CD4-positive, alpha-beta T cell (primary cell): ENCODE data around the gene ANKRD44. TPM values are rescaled to one million over a fixed set of nuclear protein-coding genes. Genes with fewer than 3 reads are reported as not detected.
A peak's percentile ranks its signal among the peaks of the same experiment; 100 is the strongest.

Source experiments
- ATAC-seq: fragments of 200-7000 bp; cut with Tn5 transposase; one replicate; pipeline ENCODE4 v1.10.0; 2022; ENCODE audit warnings: mild to moderate bottlenecking; ENCODE audit not compliant: poor library complexity
- CTCF ChIA-PET: fragments of 350-600 bp; sonication (Branson Sonifier 250); formaldehyde crosslinking; loops from one replicate; lab custom pipeline; 2021; ENCODE audit warnings: antibody characterized with exemption, inconsistent platforms; lab: Charles Lee
- POLR2A ChIA-PET: fragments of 350-600 bp; sonication (Branson Sonifier 250); formaldehyde crosslinking; loops from one replicate; lab custom pipeline; 2021; ENCODE audit warnings: antibody characterized with exemption, inconsistent platforms; lab: Charles Lee
- DNase-seq, 14 experiments: peaks; one replicate each; pipeline ENCODE4 v3.0.0-alpha.2; 2013 to 2020; ENCODE audit warnings: mixed read lengths in 2 of 14
- H3K27ac ChIP-seq, 2 donors: one replicate each; pipeline versions ENCODE4 v1.5.1 to v1.7.0; 2013; ENCODE audit warnings: low read length in 2 of 2, low read depth in 1 of 2, mild to moderate bottlenecking in 1 of 2
- H3K27me3 ChIP-seq, 2 experiments: 1 replicate in 1 of 2; 2 replicates in 1 of 2; pipeline versions ENCODE4 v1.6.1 to v1.7.0; 2013; ENCODE audit warnings: low read length in 2 of 2, control low read depth in 1 of 2, mild to moderate bottlenecking in 1 of 2, moderate library complexity in 1 of 2; ENCODE audit not compliant: insufficient read depth in 2 of 2, control insufficient read depth in 1 of 2
- H3K36me3 ChIP-seq: one replicate; pipeline ENCODE4 v1.6.1; 2013; ENCODE audit warnings: low read length, control low read depth; ENCODE audit not compliant: insufficient read depth
- H3K4me1 ChIP-seq: one replicate; pipeline ENCODE4 v1.6.1; 2013; ENCODE audit warnings: low read length, control low read depth; ENCODE audit not compliant: insufficient read depth
- H3K4me3 ChIP-seq: one replicate; pipeline ENCODE4 v1.5.1; 2013; ENCODE audit warnings: mild to moderate bottlenecking, low read length, moderate library complexity
- H3K9me3 ChIP-seq, 2 experiments: 1 replicate in 1 of 2; 2 replicates in 1 of 2; pipeline versions ENCODE4 v1.6.1 to v1.7.0; 2013; ENCODE audit warnings: low read length in 2 of 2, mild to moderate bottlenecking in 2 of 2, control low read depth in 1 of 2, moderate library complexity in 1 of 2; ENCODE audit not compliant: control insufficient read depth in 1 of 2, insufficient read depth in 1 of 2
- H3K27ac Mint-ChIP-seq: one replicate; pipeline ENCODE4 v1.8.0; 2020; ENCODE audit warnings: mixed read lengths
- H3K27me3 Mint-ChIP-seq: one replicate; pipeline ENCODE4 v1.8.0; 2021; ENCODE audit warnings: mixed read lengths
- H3K36me3 Mint-ChIP-seq: one replicate; pipeline ENCODE4 v1.8.0; 2021; ENCODE audit warnings: low read depth, mixed read lengths
- H3K4me1 Mint-ChIP-seq: one replicate; pipeline ENCODE4 v1.8.0; 2021; ENCODE audit warnings: low read depth, mixed read lengths
- H3K4me3 Mint-ChIP-seq: one replicate; pipeline ENCODE4 v1.8.0; 2020; ENCODE audit warnings: mild to moderate bottlenecking, mixed read lengths
- H3K9me3 Mint-ChIP-seq: one replicate; pipeline ENCODE4 v1.8.0; 2020; ENCODE audit warnings: mixed read lengths
- intact Hi-C, 2 experiments: fragments of 100-400 bp; cut with DNase I in 1 of 2; cut with micrococcal nuclease in 1 of 2; formaldehyde crosslinking; loops; one replicate each; pipeline versions ENCODE4 v1.15.1 to v1.9.0; 2023 to 2025; cut with DNase I, micrococcal nuclease
- total RNA-seq, 174 experiments: library from RNA in 2 of 174; stranded (reverse) in 2 of 174; gene quantifications; one replicate each; pipeline ENCODE4 v1.2.3 and lab custom pipeline; 2021 to 2026
- TF ChIP-seq, protein P1 (sequence below): fragments of 200-600 bp; IDR thresholded peaks from one replicate; pipeline ENCODE4 v1.8.0; 2022; ENCODE audit warnings: antibody characterized with exemption, mild to moderate bottlenecking

Gene ANKRD44
- total RNA-seq, 2 experiments from 2014 or later: 170 to 186 TPM

DNA sequence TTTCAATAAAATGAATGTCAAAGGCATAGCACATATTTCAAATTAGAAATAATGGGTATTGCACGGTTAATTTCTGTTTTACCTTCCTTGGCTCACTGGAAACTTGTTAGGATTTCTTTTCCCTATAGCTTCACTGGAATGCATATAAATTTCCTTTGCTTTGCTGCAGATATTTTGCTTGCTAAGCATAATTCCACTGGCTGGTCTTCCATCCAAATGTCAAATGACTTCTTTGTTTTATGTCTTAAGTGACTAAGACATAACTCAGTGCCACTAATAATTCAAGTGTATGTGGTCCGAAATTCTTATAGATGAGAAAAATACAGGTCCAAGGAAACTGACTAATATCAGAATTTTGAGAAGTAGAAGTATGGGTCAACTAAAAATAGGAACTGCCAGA is 201.3 kb downstream of the ANKRD44 start:
- DNase-seq: no peak
- peak overlapping the region; percentile 24 for H3K27ac Mint-ChIP-seq
- no peaks in the 10 kb centered on the region for H3K9me3 ChIP-seq
- ATAC-seq: no peak
- intact Hi-C loops: no loop called here
- TF ChIP-seq, protein P1, sequence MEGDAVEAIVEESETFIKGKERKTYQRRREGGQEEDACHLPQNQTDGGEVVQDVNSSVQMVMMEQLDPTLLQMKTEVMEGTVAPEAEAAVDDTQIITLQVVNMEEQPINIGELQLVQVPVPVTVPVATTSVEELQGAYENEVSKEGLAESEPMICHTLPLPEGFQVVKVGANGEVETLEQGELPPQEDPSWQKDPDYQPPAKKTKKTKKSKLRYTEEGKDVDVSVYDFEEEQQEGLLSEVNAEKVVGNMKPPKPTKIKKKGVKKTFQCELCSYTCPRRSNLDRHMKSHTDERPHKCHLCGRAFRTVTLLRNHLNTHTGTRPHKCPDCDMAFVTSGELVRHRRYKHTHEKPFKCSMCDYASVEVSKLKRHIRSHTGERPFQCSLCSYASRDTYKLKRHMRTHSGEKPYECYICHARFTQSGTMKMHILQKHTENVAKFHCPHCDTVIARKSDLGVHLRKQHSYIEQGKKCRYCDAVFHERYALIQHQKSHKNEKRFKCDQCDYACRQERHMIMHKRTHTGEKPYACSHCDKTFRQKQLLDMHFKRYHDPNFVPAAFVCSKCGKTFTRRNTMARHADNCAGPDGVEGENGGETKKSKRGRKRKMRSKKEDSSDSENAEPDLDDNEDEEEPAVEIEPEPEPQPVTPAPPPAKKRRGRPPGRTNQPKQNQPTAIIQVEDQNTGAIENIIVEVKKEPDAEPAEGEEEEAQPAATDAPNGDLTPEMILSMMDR: no peak
- H3K4me1 Mint-ChIP-seq: peaks cover 16% of the 10 kb centered on the region
- no peak overlapping the region for H3K4me3 ChIP-seq
- no peaks in the 10 kb centered on the region for H3K27me3 Mint-ChIP-seq
- no peaks in the 10 kb centered on the region for H3K9me3 Mint-ChIP-seq
- POLR2A ChIA-PET: interaction anchor here (0.6 to 1.3 kb wide), 3 partner anchors 274 to 359 kb away, joined by 3 read pairs; no protein-coding TSS in a partner anchor
- no peak overlapping the region for H3K27ac ChIP-seq
- peaks cover 2% of the 10 kb centered on the region for H3K4me1 ChIP-seq
- H3K27me3 ChIP-seq: no peaks in the 10 kb centered on the region
- H3K4me3 Mint-ChIP-seq: no peak overlapping the region
- peaks cover 64% of the 10 kb centered on the region for H3K36me3 ChIP-seq
- CTCF ChIA-PET: interaction anchor here (1.3 to 1.8 kb wide), 3 partner anchors 10 to 269 kb away, joined by 4 to 7 read pairs (median 7); no protein-coding TSS in a partner anchor
- H3K36me3 Mint-ChIP-seq: peaks cover 78% of the 10 kb centered on the region

DNA sequence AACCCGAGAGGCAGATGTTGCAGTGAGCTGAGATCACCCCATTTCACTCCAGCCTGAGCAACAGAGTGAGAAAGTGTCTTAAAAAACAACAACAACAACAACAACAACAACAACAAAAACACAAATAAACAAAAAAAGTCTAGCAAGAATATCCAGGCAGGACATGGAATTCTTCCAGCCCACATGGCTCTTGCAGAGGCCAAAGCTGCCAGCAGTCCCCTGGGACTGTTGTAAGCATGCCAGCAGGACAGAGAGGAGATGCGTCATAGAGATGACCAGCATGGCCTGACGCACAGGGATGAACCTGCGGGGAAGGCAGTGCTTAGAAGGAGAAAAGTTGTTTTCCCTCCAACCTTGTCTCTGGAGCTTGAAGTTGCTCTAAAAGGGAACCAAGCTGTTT is 201.8 kb downstream of the ANKRD44 start:
- intact Hi-C loops: no loop called here
- H3K36me3 ChIP-seq: peaks cover 70% of the 10 kb centered on the region
- no peak overlapping the region for H3K27ac ChIP-seq
- ATAC-seq: no peak
- H3K27me3 Mint-ChIP-seq: no peaks in the 10 kb centered on the region
- no peak for DNase-seq
- no peak overlapping the region for H3K4me3 Mint-ChIP-seq
- H3K27ac Mint-ChIP-seq: no peak overlapping the region
- H3K4me1 Mint-ChIP-seq: peaks cover 13% of the 10 kb centered on the region
- peaks cover 2% of the 10 kb centered on the region for H3K4me1 ChIP-seq
- H3K9me3 ChIP-seq: no peaks in the 10 kb centered on the region
- H3K4me3 ChIP-seq: no peak overlapping the region
- ChIA-PET CTCF (interaction anchor here (1.3 to 1.8 kb wide), 2 partner anchors 10 to 60 kb away, joined by 7 read pairs; no protein-coding TSS in a partner anchor), POLR2A (interaction anchor here (0.7 to 1.3 kb wide), 2 partner anchors 275 to 301 kb away, joined by 3 read pairs; no protein-coding TSS in a partner anchor)
- H3K27me3 ChIP-seq: no peaks in the 10 kb centered on the region
- H3K36me3 Mint-ChIP-seq: peaks cover 82% of the 10 kb centered on the region
- H3K9me3 Mint-ChIP-seq: no peaks in the 10 kb centered on the region
- TF ChIP-seq, protein P1: no peak

DNA sequence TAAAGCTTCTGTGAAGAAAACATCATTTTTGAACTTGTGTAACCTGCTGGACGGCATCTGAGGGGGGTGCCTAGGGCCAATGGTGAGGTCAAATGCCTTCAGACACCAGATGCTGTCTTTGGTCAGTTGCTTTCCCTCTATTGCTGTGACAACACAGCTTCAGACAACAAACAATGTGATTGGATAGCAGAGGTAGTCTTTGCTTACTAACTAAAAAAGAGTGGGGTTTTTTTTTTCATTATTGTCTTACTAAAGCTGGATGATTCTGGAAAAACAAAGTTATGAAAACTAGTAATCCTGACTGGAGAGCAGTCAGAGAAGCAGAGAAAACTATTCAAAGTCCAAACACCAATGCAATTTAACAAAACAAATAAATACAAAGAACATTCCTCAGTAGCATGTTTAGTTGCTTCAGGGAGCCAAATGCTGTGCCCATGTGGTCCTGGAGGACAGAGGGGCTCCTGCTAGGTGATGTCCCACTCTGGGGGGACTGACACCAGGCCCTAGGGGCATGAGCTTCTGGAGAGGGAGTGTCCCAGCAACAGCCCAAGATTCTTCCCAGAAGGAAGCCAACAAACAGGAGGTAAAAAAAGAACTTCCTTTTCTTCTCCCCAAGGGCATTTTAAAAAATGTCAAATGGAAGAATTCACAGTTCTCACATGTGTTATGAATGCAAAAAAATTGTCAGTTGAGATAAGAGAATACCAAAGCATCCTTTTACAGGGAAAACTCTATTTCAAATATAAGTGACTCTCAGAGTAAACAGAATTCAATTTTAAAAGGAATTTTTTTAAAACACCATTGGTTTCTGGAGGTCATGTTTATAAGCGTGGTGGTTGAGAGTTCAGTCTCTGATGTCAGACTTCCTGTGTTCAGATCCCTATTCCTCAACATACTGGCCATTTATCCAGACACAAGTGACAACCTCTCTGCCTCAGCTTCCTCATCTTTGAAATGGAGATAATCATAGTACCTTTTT is 203.0 kb downstream of the ANKRD44 start:
- CTCF ChIA-PET: no interaction called here
- no peak for DNase-seq
- Mint-ChIP-seq H3K27ac (peak overlapping the region; percentile 49), H3K36me3 (peaks cover 85% of the 10 kb centered on the region), H3K4me3 (no peak overlapping the region), H3K4me1 (peaks cover 10% of the 10 kb centered on the region), H3K27me3 (no peaks in the 10 kb centered on the region), H3K9me3 (no peaks in the 10 kb centered on the region)
- Histone ChIP-seq H3K9me3 (no peaks in the 10 kb centered on the region), H3K4me1 (peaks cover 2% of the 10 kb centered on the region), H3K36me3 (peaks cover 77% of the 10 kb centered on the region), H3K4me3 (no peak overlapping the region), H3K27me3 (no peaks in the 10 kb centered on the region), H3K27ac (peak overlapping the region in 1 of 2 donors; percentile 9)
- TF ChIP-seq, protein P1: no peak
- POLR2A ChIA-PET: interaction anchor here (0.5 kb wide), 1 partner anchor 88 kb away, joined by 5 read pairs; no protein-coding TSS in a partner anchor
- ATAC-seq: no peak
- intact Hi-C loops: no loop called here
